Activated T-cell treated with anti-CD3 and anti-CD28 coated beads, Interleukin-2, amount 50 U/mL, for 24 hours (primary cell): Measurements from ENCODE around the gene DCP1B.

ENCODE experiments used
- DNase-seq: peaks from one replicate; pipeline ENCODE4 v3.0.0-alpha.2; 2020
- H3K27ac Mint-ChIP-seq: 2 replicates; pipeline ENCODE4 v1.8.0; 2020; ENCODE audit warnings: mild to moderate bottlenecking, mixed read lengths
- H3K27me3 Mint-ChIP-seq: 2 replicates; pipeline ENCODE4 v1.8.0; 2020; ENCODE audit warnings: mixed read lengths
- H3K36me3 Mint-ChIP-seq: 2 replicates; pipeline ENCODE4 v1.8.0; 2020; ENCODE audit warnings: low read depth, mixed read lengths
- H3K4me1 Mint-ChIP-seq: 2 replicates; pipeline ENCODE4 v1.8.0; 2020; ENCODE audit warnings: low read depth, mixed read lengths
- H3K4me3 Mint-ChIP-seq: 2 replicates; pipeline ENCODE4 v1.8.0; 2020; ENCODE audit warnings: mild to moderate bottlenecking, moderate library complexity, mixed read lengths
- H3K9me3 Mint-ChIP-seq: 2 replicates; pipeline ENCODE4 v1.8.0; 2020; ENCODE audit warnings: mixed read lengths

DCP1B gene

GRCh38 chr12:1937481-1938224, 66.6 kb downstream of the DCP1B start:
- Mint-ChIP-seq H3K27ac (peak overlapping the region; percentile 62), H3K4me3 (no peak overlapping the region), H3K27me3 (no peaks in the 10 kb centered on the region), H3K36me3 (peaks cover 42% of the 10 kb centered on the region), H3K9me3 (no peaks in the 10 kb centered on the region), H3K4me1 (peaks cover 4% of the 10 kb centered on the region)
- DNase-seq, result peak; percentile 14

GRCh38 chr12:1936406-1937320, 67.6 kb downstream of the DCP1B start:
- no peaks in the 10 kb centered on the region for H3K9me3 Mint-ChIP-seq
- peaks cover 4% of the 10 kb centered on the region for H3K4me1 Mint-ChIP-seq
- no peak overlapping the region for H3K4me3 Mint-ChIP-seq
- peak; percentile 9 for DNase-seq
- no peaks in the 10 kb centered on the region for H3K27me3 Mint-ChIP-seq
- H3K36me3 Mint-ChIP-seq, result peaks cover 40% of the 10 kb centered on the region
- peak overlapping the region; percentile 62 for H3K27ac Mint-ChIP-seq

- Mint-ChIP-seq H3K36me3 (peaks cover 32% of the 10 kb centered on the region), H3K4me3 (no peak overlapping the region), H3K27me3 (no peaks in the 10 kb centered on the region), H3K4me1 (peaks cover 4% of the 10 kb centered on the region), H3K27ac (no peak overlapping the region), H3K9me3 (no peaks in the 10 kb centered on the region)
- DNase-seq, result peak; percentile 7
Observed at GRCh38 chr12:1935700-1936378, 68.4 kb downstream of the DCP1B start.

GRCh38 chr12:1935242-1935641, 69.0 kb downstream of the DCP1B start:
- no peak overlapping the region for H3K4me3 Mint-ChIP-seq
- peak; percentile 14 for DNase-seq
- H3K9me3 Mint-ChIP-seq, result no peaks in the 10 kb centered on the region
- peaks cover 5% of the 10 kb centered on the region for H3K4me1 Mint-ChIP-seq
- H3K27ac Mint-ChIP-seq, result no peak overlapping the region
- no peaks in the 10 kb centered on the region for H3K27me3 Mint-ChIP-seq
- H3K36me3 Mint-ChIP-seq, result peaks cover 26% of the 10 kb centered on the region

DNA sequence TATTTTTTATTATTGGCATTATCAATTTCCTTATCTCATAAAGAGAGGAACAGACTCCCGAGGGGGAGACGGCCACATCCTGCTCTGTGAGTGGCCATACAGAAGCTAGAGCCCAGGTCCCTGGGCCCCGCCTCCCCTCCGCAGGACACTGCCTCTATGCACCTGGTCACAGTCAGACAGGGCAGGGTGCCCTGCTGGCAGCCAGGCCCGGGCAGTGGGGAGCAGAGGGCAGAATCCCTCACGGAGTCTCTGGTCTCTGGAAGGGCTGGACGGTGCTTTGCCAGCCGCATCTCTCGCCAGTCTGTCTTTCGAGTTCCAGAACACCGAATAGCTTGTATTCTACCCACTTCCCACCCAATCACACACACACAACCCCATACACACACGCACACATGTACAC, 69.4 kb downstream of the DCP1B start:
- DNase-seq, result peak; percentile 15
- Mint-ChIP-seq H3K4me3 (no peak overlapping the region), H3K4me1 (peaks cover 5% of the 10 kb centered on the region), H3K27me3 (no peaks in the 10 kb centered on the region), H3K27ac (no peak overlapping the region), H3K9me3 (no peaks in the 10 kb centered on the region), H3K36me3 (peaks cover 22% of the 10 kb centered on the region)

GRCh38 chr12:1934068-1934467, 70.2 kb downstream of the DCP1B start:
- peaks cover 18% of the 10 kb centered on the region for H3K36me3 Mint-ChIP-seq
- no peak overlapping the region for H3K27ac Mint-ChIP-seq
- H3K4me3 Mint-ChIP-seq, result no peak overlapping the region
- no peaks in the 10 kb centered on the region for H3K9me3 Mint-ChIP-seq
- no peak for DNase-seq
- peaks cover 3% of the 10 kb centered on the region for H3K4me1 Mint-ChIP-seq
- no peaks in the 10 kb centered on the region for H3K27me3 Mint-ChIP-seq

GRCh38 chr12:1933342-1934051, 70.8 kb downstream of the DCP1B start:
- Mint-ChIP-seq H3K36me3 (peaks cover 15% of the 10 kb centered on the region), H3K9me3 (no peaks in the 10 kb centered on the region), H3K4me1 (peaks cover 3% of the 10 kb centered on the region), H3K27me3 (no peaks in the 10 kb centered on the region), H3K4me3 (no peak overlapping the region), H3K27ac (no peak overlapping the region)
- DNase-seq, result peak; percentile 22

DNA sequence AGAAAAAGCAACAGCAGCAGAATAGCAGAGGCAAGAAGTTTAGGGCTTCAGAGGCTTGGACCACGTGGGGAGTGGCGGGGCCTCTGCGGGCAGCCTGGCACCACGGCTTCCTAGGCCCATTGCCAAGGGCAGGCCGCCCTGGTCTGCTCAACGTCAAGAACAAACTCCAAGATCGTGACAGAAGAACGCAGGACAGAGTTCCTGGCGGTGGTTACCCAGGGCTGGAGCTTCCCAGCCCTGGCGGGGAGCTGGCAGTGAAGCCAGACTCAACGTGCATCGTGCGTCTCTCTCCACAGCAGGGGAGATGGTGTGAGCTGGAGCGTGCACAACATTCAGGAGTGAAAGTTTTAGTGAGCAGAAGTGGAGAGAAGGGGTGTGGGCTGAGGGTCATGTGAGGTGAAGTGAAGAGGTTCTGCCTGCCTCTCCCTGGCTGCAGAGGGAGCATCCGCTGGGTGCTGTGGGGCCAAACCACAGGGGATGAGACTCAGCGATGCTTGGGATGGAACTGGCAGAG, 71.9 kb downstream of the DCP1B start:
- no peaks in the 10 kb centered on the region for H3K27me3 Mint-ChIP-seq
- peaks cover 5% of the 10 kb centered on the region for H3K36me3 Mint-ChIP-seq
- no peak overlapping the region for H3K4me3 Mint-ChIP-seq
- H3K9me3 Mint-ChIP-seq, result no peaks in the 10 kb centered on the region
- no peak overlapping the region for H3K27ac Mint-ChIP-seq
- DNase-seq, result peak; percentile 22
- peaks cover 3% of the 10 kb centered on the region for H3K4me1 Mint-ChIP-seq

DNA sequence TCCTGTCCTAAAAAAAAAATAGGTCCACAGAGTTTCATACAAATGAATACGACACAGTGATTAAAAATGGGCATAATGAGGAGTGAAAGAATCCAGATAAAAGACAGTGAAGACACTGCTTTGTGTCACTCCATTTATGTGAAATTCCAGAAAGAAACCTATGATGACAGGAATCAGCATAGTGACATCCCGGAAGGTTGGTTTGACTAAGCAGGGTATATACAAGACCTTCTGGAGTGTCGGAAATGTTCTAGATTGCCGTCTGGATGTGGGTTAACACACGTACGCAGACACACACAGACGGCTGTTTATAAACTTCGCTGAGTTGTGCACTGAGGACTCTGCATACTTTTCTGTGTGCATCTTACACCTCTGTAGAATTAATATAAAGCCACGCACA, 72.6 kb downstream of the DCP1B start:
- Mint-ChIP-seq H3K9me3 (no peaks in the 10 kb centered on the region), H3K27me3 (no peaks in the 10 kb centered on the region), H3K4me3 (no peak overlapping the region), H3K27ac (no peak overlapping the region), H3K4me1 (peaks cover 3% of the 10 kb centered on the region), H3K36me3 (no peaks in the 10 kb centered on the region)
- DNase-seq, result no peak

DNA sequence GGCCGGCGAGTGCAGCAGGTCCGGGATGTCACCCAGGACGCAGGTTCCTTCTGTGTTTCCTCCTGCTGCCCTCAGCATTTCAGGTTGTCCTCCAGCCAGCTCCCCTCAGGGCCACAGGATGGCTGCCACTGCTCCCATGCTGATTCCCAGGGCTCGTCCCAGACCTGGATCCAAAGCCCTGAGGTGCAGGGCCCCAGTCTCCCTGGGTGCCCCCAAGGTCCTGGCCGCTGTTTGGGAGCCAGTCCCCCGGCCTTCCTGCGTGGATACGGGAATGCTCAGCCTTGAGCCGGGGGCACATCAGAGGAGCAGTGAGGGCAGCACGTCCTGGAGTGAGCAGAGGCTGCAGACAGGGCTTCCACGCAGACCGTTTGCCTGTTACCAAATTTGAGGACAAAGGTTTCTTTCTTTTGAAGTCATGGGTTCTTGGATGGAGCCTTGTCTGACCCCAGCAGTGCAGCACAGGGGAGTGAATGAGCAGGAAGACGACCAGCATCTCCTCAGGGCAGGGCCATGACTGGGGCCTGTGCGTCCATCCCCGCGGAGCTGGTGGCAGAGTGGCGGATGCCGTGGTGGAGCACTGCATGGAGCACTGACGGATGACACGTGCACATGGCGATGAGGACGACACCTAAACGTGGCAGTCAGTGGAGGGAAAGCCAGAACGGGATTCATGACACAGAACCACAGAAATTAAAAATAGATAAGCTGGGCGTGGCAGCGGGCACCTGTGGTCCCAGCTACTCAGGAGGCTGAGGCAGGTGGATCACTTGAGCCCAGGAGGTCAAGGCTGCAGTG, 73.3 kb downstream of the DCP1B start:
- Mint-ChIP-seq H3K9me3 (no peaks in the 10 kb centered on the region), H3K4me1 (peaks cover 3% of the 10 kb centered on the region), H3K36me3 (no peaks in the 10 kb centered on the region), H3K27me3 (no peaks in the 10 kb centered on the region), H3K27ac (no peak overlapping the region), H3K4me3 (no peak overlapping the region)
- peak; percentile 6 for DNase-seq

DNA sequence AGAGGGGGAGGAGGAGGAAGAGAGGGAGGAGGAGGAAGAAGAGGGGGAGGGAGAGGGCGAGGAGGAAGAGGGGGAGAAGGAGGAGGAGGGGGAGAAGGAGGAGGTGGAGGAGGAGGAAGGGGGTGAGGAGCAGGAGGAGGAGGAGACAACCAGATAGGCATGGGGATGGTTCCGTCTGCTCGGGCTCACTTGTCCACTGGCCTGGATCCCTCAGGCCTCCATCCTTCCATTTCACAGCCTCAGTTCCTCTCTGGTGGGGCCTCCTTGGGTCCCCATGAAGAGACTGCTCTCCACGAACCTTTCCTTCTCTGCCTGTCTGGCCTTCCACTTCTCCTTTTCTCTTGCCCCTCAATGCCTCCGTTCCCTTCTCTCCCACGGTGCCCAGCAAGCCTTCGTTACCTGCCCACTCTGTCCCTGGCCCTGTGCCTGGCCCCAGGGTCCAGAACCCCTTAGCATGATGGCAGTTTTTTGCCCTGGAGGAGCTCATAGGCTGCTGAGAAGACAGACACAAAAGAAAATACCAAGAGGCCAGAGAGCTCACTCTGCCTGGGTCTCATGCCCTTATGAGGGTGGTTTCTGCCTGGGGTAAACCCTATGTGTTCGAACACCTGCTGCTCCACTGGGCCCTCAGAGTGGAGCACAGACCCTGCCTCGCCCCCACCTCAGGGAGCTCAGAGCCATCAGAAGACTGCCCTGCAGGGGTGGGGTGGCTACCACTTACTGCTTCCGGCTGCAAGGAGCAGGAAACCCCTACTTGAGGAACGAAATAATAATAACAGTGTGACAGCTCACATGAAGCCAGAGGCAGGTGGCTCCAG, 74.1 kb downstream of the DCP1B start:
- Mint-ChIP-seq H3K27ac (no peak overlapping the region), H3K4me3 (no peak overlapping the region), H3K9me3 (no peaks in the 10 kb centered on the region), H3K27me3 (no peaks in the 10 kb centered on the region), H3K36me3 (no peaks in the 10 kb centered on the region), H3K4me1 (peaks cover 3% of the 10 kb centered on the region)
- peak; percentile 14 for DNase-seq

DNA sequence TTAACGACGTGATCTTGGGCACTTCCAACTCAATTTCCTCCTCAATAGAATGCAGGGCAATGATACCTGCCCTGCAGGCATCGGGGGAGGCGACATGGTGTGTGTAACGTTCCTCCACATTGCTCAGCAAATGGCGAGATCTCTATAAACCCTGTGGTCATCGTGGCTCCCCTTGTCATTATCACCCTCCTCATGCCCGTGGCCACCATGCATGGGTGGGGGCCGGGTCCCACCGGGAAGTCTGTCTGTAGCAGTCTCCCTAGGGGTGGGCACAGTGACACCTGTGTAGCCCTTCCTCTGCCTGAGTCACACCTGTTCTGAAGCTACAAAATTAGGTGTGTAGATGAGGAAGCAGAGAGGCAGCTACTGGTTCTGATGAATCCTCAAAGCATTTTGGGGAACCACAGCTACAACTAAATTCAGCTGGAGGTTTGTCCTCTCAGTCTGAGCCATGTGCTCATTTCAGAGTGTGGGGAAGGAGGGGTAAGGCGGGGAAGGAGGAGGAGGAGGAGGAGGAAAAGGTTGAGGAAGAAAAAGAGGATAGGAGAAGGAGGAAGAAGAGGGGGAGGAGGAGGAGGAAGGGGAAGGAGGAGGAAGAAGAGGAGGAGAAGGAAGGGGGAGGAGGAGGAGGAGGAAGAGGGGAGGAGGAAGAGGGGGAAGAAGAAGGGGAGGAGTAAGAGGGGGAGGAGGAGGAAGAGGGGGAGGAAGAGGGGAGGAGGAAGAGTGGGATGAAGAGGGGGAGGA, 74.8 kb downstream of the DCP1B start:
- no peaks in the 10 kb centered on the region for H3K9me3 Mint-ChIP-seq
- no peak overlapping the region for H3K27ac Mint-ChIP-seq
- H3K4me3 Mint-ChIP-seq, result no peak overlapping the region
- DNase-seq, result peak; percentile 11
- peaks cover 11% of the 10 kb centered on the region for H3K4me1 Mint-ChIP-seq
- H3K36me3 Mint-ChIP-seq, result no peaks in the 10 kb centered on the region
- no peaks in the 10 kb centered on the region for H3K27me3 Mint-ChIP-seq
